GM12872 (cell line): ENCODE data around the gene FILIP1.

Source experiments
- TF ChIP-seq, protein P1 (sequence below): IDR thresholded peaks from 3 replicates; pipeline ENCODE4 v1.5.1; 2011; ENCODE audit warnings: low read depth, mild to moderate bottlenecking, low read length, moderate library complexity; ENCODE audit not compliant: insufficient read depth

Gene FILIP1

DNA sequence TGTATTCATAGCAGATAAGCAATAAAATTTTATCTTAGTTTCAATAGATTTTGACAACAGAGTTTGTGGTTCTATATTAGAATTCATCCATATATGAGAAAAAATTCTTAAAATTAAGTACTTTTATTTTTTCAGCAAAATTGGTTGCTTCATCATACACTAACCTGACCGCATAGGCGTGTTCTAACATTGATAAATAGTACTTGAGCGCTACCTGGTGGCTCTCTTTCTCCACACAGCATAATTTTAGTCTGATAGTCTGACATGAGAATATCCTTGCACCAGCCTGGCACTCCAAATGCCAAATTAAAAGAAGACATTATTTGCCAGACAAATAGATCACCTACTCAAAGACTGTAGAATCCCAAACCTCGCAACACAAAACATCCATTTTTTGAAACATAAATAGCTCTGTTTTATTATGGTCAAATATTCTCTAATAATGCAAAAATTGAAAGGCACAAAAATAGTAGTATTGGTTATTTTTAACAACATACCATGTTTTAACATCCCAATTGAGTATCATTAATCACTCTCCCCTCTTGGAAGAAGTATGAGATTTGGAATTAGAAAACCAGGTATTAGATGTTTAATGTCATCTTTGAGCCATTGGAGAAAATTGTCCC, 33.0 kb upstream of the FILIP1 start:
- TF ChIP-seq, protein P1, sequence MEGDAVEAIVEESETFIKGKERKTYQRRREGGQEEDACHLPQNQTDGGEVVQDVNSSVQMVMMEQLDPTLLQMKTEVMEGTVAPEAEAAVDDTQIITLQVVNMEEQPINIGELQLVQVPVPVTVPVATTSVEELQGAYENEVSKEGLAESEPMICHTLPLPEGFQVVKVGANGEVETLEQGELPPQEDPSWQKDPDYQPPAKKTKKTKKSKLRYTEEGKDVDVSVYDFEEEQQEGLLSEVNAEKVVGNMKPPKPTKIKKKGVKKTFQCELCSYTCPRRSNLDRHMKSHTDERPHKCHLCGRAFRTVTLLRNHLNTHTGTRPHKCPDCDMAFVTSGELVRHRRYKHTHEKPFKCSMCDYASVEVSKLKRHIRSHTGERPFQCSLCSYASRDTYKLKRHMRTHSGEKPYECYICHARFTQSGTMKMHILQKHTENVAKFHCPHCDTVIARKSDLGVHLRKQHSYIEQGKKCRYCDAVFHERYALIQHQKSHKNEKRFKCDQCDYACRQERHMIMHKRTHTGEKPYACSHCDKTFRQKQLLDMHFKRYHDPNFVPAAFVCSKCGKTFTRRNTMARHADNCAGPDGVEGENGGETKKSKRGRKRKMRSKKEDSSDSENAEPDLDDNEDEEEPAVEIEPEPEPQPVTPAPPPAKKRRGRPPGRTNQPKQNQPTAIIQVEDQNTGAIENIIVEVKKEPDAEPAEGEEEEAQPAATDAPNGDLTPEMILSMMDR: peak; percentile 62

DNA sequence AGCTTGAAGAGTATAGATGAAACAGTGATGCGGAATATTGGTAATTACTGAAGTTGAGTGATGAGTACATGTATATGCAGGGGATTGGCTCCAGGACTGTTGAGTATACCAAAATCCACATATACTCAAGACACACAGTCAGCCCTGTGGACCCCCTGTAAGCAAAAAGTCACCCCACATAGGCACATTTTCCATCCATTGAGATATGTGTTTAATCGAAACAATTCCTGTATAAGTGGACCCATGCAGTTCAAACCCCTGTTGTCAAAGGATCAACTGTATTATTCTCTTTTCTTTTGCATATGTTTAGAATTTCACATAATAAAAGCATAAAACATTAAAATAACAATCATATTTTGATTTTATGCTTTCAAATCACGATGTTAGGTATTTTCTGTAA, 32.1 kb upstream of the FILIP1 start:
- TF ChIP-seq, protein P1: no peak

- TF ChIP-seq, protein P1: no peak
These were observed 30.8 kb upstream of the FILIP1 start for GRCh38 chr6:75524322-75524972.

DNA sequence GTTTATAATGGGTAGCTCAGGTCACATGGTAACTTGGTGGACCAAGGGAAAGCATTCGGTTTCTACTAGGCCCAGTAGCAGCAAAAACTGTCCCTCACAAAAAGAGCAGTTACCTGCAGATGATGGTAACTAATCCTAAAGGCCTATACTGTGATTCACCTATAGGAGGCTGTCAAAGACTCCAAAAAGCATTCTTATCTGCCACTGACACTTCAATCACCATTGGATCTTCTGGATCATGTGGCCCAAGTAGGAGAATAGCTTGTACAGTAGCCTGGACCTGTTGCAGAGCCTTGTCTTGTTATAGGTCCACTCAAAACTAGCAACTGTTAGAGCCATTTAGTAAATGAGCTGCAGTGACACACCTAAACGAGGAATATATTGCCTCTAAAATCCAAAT, 23.2 kb upstream of the FILIP1 start:
- TF ChIP-seq, protein P1: no peak

DNA sequence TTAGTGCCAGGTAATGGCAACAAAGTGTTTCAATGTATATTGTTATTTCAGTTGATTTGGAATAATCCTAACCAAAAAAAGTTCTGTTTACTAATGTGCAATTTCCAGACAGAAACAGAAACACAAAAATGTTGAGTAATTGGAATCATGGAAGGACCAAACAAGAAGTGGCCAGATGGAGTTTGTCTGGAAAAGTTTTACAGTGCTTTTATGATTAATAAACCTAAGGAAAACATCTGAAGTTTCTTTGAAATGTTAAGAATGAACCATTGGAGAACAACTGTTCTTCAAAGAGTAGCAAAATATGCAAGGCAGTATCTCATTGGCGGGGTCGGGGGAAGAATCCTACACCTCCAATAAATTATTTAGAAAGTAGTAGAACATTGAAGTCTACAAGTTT, 19.0 kb upstream of the FILIP1 start:
- TF ChIP-seq, protein P1: no peak

- TF ChIP-seq, protein P1: no peak
These were observed 11.8 kb upstream of the FILIP1 start for GRCh38 chr6:75505424-75505823.

GRCh38 chr6:75504465-75505222, 11.0 kb upstream of the FILIP1 start:
- TF ChIP-seq, protein P1: no peak
